Hindlimb muscle (tissue), 1 donor: ENCODE data around the gene BCL6B. TPM values are rescaled to one million over a fixed set of nuclear protein-coding genes. Genes with fewer than 3 reads are reported as not detected.

Experiments used
- DNase-seq: peaks from one replicate; pipeline ENCODE4 v3.0.0-alpha.2; 2013
- polyA plus RNA-seq: library from polyadenylated mRNA; unstranded; fragments of 120-200 nt; gene quantifications from one replicate; pipeline ENCODE4 v1.2.1, GENCODE V29; 2013; ENCODE audit not compliant: insufficient read length

The BCL6B gene
- polyA plus RNA-seq, 1 donor = 20.9 TPM

DNA sequence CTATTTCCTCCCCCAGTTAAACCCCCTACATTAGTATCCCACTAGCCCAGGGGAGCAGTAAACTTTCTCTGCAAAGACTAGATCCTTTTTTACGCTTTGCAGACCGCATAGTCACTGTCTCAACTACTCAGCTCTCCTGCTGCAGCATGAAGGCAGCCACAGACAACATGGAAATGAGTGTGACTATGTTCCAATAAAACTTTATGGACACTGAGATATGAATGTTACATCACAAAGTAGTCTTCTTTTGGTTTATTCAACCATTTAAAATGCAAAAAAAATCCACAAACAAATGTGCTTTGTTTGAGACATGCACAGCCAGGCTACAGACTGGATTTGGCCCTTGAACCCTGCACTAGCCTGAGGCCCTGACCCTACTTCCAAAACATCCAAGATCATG is 12.3 kb upstream of the BCL6B start:
- no peak for DNase-seq

DNA sequence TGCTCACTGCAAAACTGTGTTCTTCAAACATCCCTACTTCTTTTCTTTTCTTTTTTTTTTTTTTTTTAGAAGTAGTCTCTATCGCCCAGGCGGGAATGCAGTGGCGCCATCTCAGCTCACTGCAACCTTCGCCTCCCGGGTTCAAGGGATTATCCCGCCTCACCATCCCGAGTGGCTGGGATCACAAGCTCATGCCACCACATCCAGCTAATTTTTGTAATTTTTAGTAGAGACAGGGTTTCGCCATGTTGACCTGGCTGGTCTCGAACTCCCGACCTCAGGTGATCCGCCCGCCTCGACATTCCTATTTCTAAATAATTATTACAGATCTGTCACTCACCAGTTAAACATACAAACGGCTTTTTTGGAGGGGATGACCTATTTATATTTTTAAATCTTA is 11.4 kb upstream of the BCL6B start:
- DNase-seq = no peak

- DNase-seq = no peak
Measured at GRCh38 chr17:7011942-7012254, 11.0 kb upstream of the BCL6B start.

- peak; percentile 96 for DNase-seq
Measured at GRCh38 chr17:7014261-7014994, 8.4 kb upstream of the BCL6B start.

- no peak for DNase-seq
Measured at GRCh38 chr17:7014995-7015958, 7.6 kb upstream of the BCL6B start.

GRCh38 chr17:7016418-7016817 is 6.4 kb upstream of the BCL6B start:
- DNase-seq = no peak

DNA sequence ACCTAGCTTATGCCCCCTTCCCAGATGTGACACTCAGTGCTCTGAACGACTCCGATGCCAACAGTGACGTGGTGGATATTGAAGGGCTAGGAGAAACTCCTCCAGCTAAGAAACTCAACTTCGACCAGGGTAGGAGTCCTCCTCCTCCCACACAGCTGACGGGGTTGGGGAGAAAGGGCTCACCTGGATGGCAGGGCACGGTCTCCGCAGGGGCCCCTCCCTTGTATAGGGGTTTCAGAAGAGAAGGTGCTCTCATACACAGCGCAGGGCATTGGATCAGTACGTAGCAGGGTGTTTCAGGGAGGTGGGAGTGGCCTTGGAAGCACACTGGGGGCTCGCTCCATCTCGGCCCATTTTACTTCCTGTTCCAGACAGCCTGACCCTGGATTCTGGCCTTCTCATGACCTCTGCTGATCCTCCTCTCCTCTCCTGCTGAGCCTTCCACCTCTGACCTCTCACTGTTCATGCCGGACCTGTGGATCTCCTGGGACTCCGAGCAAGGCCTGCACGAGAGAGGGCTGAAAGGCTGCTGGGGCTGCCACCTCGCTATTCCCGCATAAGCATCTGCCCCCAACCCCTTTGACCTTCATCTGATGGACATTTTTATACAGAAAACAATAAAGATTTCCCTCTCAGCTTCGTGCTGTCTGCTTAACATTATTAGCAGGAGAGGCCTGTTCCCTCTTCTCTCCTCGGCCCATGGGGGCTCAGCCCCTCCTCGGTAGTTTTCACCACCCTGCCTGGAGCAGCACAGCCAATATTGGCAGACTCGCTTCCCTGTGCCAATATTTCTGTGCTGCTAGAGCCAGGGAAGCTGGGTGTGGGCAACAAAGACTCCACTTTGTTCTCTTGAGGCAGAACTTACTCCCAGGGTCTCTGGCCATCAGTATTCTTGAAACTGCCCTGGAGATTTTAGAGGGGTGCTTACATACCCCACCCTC is 5.7 kb upstream of the BCL6B start:
- no peak for DNase-seq

DNA sequence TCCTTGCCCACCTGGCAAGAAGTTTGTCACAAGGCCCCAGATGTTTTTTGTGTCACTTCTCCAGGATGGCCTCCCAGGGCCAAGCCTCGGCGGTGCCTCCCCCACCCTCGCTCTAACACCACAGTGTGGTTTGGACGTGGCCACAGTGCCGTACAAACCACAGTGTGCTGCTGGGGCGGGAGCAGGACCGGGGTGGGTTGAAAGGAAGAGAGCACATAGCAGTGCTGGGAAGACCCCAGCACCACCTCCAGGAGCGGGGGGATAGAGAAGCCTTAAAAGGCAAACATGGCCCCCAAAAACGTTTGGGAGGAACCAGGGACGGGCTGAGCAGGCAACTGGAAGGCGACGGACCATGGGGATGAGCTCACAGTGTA is 5.0 kb upstream of the BCL6B start:
- DNase-seq = no peak

GRCh38 chr17:7018331-7018964 is 4.4 kb upstream of the BCL6B start:
- no peak for DNase-seq

- no peak for DNase-seq
Measured at GRCh38 chr17:7019367-7019766, 3.5 kb upstream of the BCL6B start.

- DNase-seq = peak; percentile 82
Measured at GRCh38 chr17:7019839-7020519, 2.9 kb upstream of the BCL6B start.

DNA sequence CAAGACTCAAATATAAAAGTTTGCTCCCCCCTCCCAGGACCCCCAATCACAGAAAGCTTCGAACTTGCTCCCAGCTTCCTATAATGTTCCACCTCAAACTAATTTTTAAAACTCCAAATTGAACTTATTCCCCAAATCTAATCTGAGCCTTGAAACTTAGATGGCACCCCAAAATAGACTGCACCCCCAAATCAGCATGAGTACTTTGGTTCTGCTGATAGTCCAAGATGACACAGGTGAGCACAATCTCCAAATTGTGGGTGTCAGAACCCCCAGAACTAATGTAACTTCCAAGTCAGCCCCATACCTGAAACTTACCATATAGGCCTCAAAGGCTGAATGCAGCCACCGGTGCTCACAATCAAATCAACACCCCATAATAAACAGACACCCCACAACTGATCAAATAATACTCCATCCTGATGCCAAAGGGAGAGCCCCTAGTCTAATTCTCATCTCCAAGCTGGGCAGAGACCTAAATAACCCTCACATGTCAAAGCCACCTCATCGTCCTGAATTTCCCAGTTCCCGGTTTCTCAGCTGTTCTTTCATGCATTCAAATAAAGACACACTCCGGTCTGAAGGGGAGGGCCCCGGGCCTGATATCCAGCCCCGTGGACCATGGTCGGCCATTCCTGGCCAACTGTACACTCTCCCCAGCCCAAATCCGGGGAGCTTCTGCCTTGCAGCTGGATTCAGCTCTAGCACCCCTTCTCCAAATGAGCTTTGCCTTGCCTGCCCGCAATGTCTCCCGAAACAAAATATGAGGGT is 1.8 kb upstream of the BCL6B start:
- DNase-seq = no peak

DNA sequence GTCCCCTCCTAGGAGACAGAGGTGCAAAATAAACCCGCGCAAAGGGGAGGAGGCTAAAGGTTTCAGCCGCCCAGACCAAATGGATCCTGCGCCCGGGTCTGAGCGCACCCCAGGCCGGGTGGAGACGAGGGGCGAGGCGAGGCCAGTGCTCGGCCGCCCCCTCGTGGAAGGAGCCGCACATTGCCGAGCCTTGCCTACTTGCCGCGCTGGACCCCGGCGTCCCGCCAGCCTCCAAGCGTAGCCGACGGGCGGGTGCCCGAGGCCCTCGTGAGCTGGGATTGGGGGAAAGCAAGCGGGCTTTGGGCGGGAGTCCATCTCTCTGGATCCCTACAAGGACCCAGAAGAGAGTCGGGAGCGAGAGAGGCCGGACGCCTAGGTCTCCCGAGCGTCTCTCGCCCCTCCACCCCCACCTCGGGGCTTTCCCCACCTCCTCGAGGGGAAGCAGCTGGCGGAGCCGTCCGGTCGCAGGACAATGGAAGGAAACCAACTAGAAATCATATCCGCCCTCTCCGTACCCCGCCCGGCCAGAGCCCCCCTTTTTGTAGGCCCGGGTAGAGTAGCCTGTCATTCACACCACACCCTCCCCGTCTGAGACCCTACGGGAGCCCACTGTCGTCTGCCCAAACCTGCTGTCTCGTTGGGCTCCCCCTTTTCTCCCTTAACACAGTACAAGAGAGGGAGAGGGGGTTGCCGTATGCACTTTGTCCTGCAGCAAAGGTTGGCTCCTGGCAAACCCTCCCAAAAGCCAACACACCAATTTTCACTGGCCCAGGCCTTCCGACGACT is 664 bp upstream of the BCL6B start:
- peak; percentile 77 for DNase-seq

DNA sequence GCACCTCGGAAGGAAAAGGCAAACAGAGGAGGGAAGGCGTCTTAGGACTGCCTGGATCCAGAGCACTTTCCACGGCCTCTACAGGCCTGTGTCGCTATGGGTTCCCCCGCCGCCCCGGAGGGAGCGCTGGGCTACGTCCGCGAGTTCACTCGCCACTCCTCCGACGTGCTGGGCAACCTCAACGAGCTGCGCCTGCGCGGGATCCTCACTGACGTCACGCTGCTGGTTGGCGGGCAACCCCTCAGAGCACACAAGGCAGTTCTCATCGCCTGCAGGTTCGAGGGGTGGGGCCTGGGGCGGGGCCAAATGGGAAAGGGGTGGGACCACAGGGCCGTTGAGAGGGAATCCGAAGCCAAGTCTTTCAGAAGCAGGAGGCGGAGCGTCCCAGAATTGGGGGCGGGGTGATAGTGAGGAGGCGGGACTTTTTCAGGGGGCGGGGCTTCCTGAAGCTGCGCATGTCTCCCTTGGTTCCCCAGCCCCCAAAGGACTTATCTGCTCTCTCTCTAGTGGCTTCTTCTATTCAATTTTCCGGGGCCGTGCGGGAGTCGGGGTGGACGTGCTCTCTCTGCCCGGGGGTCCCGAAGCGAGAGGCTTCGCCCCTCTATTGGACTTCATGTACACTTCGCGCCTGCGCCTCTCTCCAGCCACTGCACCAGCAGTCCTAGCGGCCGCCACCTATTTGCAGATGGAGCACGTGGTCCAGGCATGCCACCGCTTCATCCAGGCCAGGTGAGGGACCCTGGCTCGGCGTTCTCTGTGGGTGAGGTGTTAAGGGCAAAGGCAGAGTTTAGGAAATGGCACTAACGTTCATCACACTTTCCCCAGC is 939 bp downstream of the BCL6B start:
- DNase-seq = peak; percentile 67

DNA sequence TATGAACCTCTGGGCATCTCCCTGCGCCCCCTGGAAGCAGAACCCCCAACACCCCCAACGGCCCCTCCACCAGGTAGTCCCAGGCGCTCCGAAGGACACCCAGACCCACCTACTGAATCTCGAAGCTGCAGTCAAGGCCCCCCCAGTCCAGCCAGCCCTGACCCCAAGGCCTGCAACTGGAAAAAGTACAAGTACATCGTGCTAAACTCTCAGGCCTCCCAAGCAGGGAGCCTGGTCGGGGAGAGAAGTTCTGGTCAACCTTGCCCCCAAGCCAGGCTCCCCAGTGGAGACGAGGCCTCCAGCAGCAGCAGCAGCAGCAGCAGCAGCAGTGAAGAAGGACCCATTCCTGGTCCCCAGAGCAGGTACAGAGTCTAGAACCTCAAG is 1.5 kb downstream of the BCL6B start:
- DNase-seq = no peak

GRCh38 chr17:7025245-7025644 is 2.4 kb downstream of the BCL6B start:
- no peak for DNase-seq

DNA sequence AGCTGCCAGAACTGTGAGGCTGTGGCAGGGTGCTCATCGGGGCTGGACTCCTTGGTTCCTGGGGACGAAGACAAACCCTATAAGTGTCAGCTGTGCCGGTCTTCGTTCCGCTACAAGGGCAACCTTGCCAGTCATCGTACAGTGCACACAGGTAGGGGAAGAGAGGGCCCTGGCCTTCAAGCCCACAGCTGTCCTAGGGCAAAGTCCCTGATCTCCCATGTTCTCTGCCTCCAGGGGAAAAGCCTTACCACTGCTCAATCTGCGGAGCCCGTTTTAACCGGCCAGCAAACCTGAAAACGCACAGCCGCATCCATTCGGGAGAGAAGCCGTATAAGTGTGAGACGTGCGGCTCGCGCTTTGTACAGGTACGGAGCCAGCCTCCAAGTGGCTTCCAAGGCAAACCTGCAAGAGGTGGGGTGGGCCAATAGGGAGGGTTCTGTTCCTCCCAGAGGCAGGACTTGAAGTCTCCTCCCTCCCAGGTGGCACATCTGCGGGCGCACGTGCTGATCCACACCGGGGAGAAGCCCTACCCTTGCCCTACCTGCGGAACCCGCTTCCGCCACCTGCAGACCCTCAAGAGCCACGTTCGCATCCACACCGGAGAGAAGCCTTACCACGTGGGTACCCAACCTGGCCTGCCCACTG is 3.7 kb downstream of the BCL6B start:
- DNase-seq = no peak

GRCh38 chr17:7027335-7027734 is 4.5 kb downstream of the BCL6B start:
- no peak for DNase-seq

DNA sequence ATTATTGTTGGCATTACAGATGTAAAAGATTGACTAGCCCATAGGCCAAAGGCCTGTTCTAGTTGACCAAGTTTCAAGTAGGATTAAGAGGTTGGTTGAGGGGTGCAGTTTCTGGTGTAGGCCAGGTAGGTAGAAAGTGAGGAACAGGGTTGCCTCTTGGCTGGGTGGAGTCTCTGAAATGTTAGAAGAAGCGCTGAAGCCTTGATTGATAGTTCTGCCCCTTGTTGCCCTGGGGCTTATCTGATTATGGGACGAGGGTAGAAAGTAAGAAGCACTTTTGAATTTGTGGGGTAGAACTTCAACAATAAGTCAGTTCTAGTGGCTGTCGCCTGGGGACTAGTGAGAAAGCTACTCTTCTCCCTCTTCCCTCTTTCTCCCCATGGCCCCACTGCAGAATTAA is 6.2 kb downstream of the BCL6B start:
- no peak for DNase-seq
